Panc1 (cell line): ENCODE data around the gene TTLL12. TPM values are rescaled to one million over a fixed set of nuclear protein-coding genes. Genes with fewer than 3 reads are reported as not detected.

Source experiments
- ATAC-seq: fragments of 200-7000 bp; cut with Tn5 transposase; 2 replicates; pipeline ENCODE4 v1.9.1; 2020; ENCODE audit warnings: mild to moderate bottlenecking, moderate library complexity
- BruUV-seq: library from RNA; stranded (reverse); fragments of 400-500 nt; replicated peaks from 2 replicates; lab custom pipeline; 2021; lab: Mats Ljungman, UMichigan
- CTCF ChIA-PET: fragments of 300-600 bp; sonication (Branson Sonifier 250); formaldehyde crosslinking; loops from one replicate; lab custom pipeline; 2022; ENCODE audit warnings: antibody characterized with exemption; lab: Charles Lee
- POLR2A ChIA-PET: fragments of 300-600 bp; sonication (Branson Sonifier 250); formaldehyde crosslinking; loops from one replicate; lab custom pipeline; 2022; ENCODE audit warnings: antibody characterized with exemption; lab: Charles Lee
- DNase-seq: peaks from one replicate; pipeline ENCODE4 v3.0.0-alpha.2; 2010; ENCODE audit warnings: low read depth, low spot score
- H3K27ac ChIP-seq: 2 replicates; pipeline ENCODE4 v1.5.1; 2011; ENCODE audit warnings: mild to moderate bottlenecking, low read length, inconsistent platforms
- H3K27me3 ChIP-seq: fragments of 200-500 bp; sonication (Bioruptor generic); 2 replicates; pipeline ENCODE4 v1.6.0; 2014; ENCODE audit warnings: low read length, inconsistent platforms; ENCODE audit not compliant: control insufficient read depth, insufficient read depth
- H3K36me3 ChIP-seq: fragments of 200-500 bp; sonication (Bioruptor generic); 2 replicates; pipeline ENCODE4 v1.5.1; 2014; ENCODE audit warnings: inconsistent platforms, mild to moderate bottlenecking, low read length, moderate library complexity; ENCODE audit not compliant: control insufficient read depth, insufficient read depth
- H3K4me1 ChIP-seq: 2 replicates; pipeline ENCODE4 v1.5.1; 2011; ENCODE audit warnings: inconsistent platforms, mild to moderate bottlenecking, low read length, moderate library complexity; ENCODE audit not compliant: control insufficient read depth, insufficient read depth
- H3K4me3 ChIP-seq, 2 experiments: 2 replicates each; pipeline ENCODE4 v1.5.1; 2011 to 2012; ENCODE audit warnings: low read depth in 2 of 2, low read length in 2 of 2, mild to moderate bottlenecking in 2 of 2, inconsistent platforms in 1 of 2, moderate library complexity in 1 of 2
- H3K9me3 ChIP-seq: fragments of 200-500 bp; sonication (Bioruptor generic); 2 replicates; pipeline ENCODE4 v1.5.1; 2014; ENCODE audit warnings: low read depth, mild to moderate bottlenecking, inconsistent platforms, low read length, moderate library complexity; ENCODE audit not compliant: control insufficient read depth, insufficient read depth
- CTCF ChIP-seq: fragments of 450-650 bp; IDR thresholded peaks from 2 replicates; pipeline ENCODE4 v1.5.1; 2017; ENCODE audit warnings: mild to moderate bottlenecking
- POLR2AphosphoS5 ChIP-seq: IDR thresholded peaks from 2 replicates; pipeline ENCODE4 v1.6.1; 2012; ENCODE audit warnings: mild to moderate bottlenecking, low read depth, low read length, moderate library complexity
- REST ChIP-seq, 2 experiments: IDR thresholded peaks; 2 replicates each; pipeline ENCODE4 v1.6.1; 2011 to 2012; ENCODE audit warnings: low read depth in 2 of 2, control low read depth in 1 of 2, low read length in 1 of 2, mild to moderate bottlenecking in 1 of 2, moderate library complexity in 1 of 2; ENCODE audit not compliant: insufficient read depth in 1 of 2
- SIN3A ChIP-seq: IDR thresholded peaks from 2 replicates; pipeline ENCODE4 v1.6.1; 2012; ENCODE audit warnings: low read depth, mild to moderate bottlenecking, low read length, moderate library complexity, borderline replicate concordance; ENCODE audit not compliant: insufficient read depth
- TCF7L2 ChIP-seq: IDR thresholded peaks from 2 replicates; pipeline ENCODE4 v1.6.1; 2011; ENCODE audit warnings: mild to moderate bottlenecking, low read depth, low read length, inconsistent platforms
- in situ Hi-C: cut with HindIII; loops from 2 replicates; pipeline ENCODE4 v1.10.0; 2016; ENCODE audit warnings: low sequenced_read_pairs, low pct_unique_long_range_greater_than_20kb
- intact Hi-C: fragments of 100-400 bp; cut with micrococcal nuclease; formaldehyde crosslinking; loops from one replicate; pipeline ENCODE4 v1.10.0; 2022; ENCODE audit not compliant: unreplicated experiment
- total RNA-seq: library from RNA; stranded (reverse); gene quantifications from one replicate; pipeline ENCODE4 v1.2.1, GENCODE V29; 2021; ENCODE audit not compliant: unreplicated experiment

TTLL12 gene
- total RNA-seq, 1 experiment from 2014 or later = 26.3 TPM

- H3K27ac ChIP-seq = no peak overlapping the region
- no peak for DNase-seq
- TF ChIP-seq SIN3A = no peak
- TF ChIP-seq POLR2AphosphoS5 = no peak
- no peak for TF ChIP-seq CTCF
- no peak for TF ChIP-seq TCF7L2
- TF ChIP-seq REST (IDR thresholded peaks at IDR 0.05; ENCODE audit: insufficient read depth in 1 of 2, low read depth in 2 of 2, low read length in 1 of 2) = no peak
- ATAC-seq = no peak
- H3K4me1 ChIP-seq = peaks cover 4% of the 10 kb centered on the region
- H3K9me3 ChIP-seq = no peaks in the 10 kb centered on the region
- POLR2A ChIA-PET = no interaction called here
- H3K27me3 ChIP-seq = no peaks in the 10 kb centered on the region
- in situ Hi-C loops (no loop called here), intact Hi-C loops (no loop called here)
- no peak overlapping the region for H3K4me3 ChIP-seq
- no TSS peak for BruUV-seq
- CTCF ChIA-PET = no interaction called here
- H3K36me3 ChIP-seq = no peaks in the 10 kb centered on the region; the same call in 1 of the 2 replicates
Measured at GRCh38 chr22:43128928-43129424, 58.0 kb downstream of the TTLL12 start.

GRCh38 chr22:43128116-43128515 is 58.8 kb downstream of the TTLL12 start:
- no peak overlapping the region for H3K4me3 ChIP-seq
- ChIA-PET POLR2A (no interaction called here), CTCF (no interaction called here)
- intact Hi-C loops (no loop called here), in situ Hi-C loops (no loop called here)
- H3K36me3 ChIP-seq = no peaks in the 10 kb centered on the region; the same call in 1 of the 2 replicates
- DNase-seq = no peak
- ATAC-seq = no peak
- H3K9me3 ChIP-seq = no peaks in the 10 kb centered on the region
- peaks cover 4% of the 10 kb centered on the region for H3K4me1 ChIP-seq
- H3K27ac ChIP-seq = no peak overlapping the region
- no TSS peak for BruUV-seq
- TF ChIP-seq SIN3A (no peak), TCF7L2 (no peak), CTCF (no peak), REST (IDR thresholded peaks at IDR 0.05; ENCODE audit: insufficient read depth in 1 of 2, low read depth in 2 of 2, low read length in 1 of 2) (no peak)
- H3K27me3 ChIP-seq = no peaks in the 10 kb centered on the region
